Activated CD4-positive, CD25-positive, alpha-beta regulatory T cell treated with anti-CD3 and anti-CD28 coated beads, Interleukin-2, amount 50 U/mL, for 24 hours (primary cell): ENCODE results near the gene SPIRE2.
"Not testable (repeated sequence)": the region's sequence is repeated elsewhere in the genome, so short reads cannot be mapped to it uniquely, and the experiment has no call there.

ENCODE experiments used
- ATAC-seq, 2 donors: fragments of 150-1000 bp; cut with Tn5 transposase; one replicate each; pipeline ENCODE4 v1.10.0; 2021; ENCODE audit warnings: mild to moderate bottlenecking in 1 of 2, moderate library complexity in 1 of 2

SPIRE2 gene

DNA sequence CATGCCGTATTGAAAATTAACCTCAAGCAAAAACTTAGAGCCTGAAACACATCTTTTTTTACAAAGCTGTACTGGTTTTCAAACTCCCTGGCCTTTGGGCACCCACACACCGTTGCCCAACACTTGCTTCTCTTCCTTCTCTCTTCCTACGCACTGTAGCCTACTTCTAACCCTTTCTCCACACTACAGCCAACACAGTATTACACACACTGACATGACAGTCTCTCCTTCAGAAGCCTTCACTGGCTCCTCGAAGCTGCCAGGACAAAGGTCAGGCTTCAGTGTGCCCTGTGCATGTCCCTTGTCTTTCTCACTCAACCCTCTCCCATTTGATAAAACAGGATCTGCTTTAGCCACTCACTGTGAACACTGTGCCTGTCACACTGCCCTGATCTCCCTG, 19.8 kb upstream of the SPIRE2 start:
- no peak for ATAC-seq

DNA sequence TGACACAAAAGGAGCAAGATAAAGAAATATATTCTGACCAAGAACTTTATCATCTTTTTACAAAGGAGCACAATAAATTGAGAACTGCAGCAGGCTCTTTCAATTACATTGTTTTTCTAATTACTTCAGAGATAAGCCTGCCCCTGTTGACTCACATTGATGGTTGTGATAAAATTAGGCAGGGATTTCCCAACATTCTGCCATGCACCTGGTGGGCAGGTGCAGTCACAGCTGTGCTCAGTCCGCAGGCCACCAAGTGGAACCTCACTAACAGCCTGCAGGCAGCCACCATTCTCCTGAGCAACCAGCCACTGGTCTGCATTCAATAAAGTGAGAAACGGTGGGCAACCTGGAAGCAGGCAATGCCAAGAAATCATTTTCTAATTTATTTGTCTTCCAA, 17.0 kb upstream of the SPIRE2 start:
- ATAC-seq = no peak

DNA sequence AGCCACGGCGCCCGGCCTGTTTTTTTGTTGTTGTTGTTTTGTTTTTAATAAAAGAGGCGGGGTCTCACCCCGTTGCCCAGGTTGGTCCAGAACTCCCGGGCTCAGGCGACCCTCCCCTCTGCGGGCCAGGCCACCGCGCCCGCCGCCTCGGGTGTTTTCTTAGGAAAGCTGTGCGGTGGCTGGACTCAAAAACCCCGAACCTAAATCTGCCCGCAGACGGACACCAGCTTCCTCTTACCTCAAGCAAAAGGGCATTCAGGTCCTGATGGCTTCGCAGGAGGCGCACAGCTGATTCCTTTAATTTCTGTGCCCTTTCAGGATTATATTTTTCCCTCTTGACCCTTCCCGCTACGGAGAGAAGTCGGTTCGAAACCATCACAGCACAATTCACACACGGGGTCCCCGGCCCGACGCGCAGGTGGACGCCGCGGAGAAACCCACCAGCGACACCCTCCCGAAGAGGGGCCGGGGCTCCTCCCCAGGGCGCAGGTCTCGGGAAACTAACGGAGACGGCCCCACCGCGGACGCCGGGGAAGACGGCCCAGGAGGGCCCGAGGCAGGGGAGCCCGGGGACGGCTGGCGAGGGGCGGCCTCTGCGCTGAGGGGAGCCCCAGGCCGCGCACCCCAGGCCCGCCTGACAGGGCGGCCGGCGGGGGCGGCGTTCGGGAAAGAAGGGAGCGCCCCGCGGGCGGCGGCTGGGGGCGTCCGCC, 12.5 kb upstream of the SPIRE2 start:
- peak; percentile 10 to 17 for ATAC-seq

DNA sequence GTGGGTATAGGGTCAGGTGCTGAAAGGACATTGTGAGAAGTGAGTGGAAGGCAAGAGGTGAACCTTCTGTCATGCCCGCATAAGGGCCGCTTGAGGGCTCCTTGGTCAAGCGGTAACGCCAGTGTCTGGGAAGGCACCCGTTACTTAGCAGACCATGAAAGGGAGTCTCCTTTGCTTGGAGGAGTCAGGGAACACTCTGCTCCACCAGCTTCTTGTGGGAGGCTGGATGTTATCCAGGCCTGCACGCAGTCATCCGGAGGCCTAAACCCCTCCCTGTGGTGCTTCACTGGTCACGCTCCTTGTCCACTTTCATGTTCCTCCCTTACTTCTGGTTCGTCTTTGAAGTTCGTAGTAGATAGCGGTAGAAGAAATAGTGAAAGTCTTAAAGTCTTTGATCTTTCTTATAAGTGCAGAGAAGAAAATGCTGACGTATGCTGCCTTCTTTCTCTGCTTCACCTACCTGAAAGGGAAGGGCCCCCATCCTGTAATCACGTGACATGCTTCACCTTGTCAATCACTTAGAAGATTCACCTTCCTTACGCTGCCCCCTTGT, 9.3 kb upstream of the SPIRE2 start:
- not testable (repeated sequence) for ATAC-seq

DNA sequence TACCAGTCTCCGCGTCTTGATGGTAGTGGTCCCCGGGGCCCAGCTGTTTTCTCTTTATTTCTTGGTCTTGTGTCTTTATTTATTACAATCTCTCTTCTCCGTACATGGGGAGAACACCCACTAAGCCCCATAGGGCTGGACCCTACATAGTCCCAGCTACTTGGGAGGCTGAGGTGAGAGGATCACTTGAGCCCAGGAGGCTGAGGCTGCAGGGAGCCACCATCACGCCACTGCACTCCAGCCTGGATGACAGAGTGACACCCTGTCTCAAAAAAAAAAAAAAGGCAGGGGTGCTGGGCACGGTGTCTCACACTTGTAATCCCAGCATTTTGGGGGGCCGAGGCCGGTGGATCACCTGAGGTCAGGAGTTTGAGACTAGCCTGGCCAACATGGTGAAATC, 8.8 kb upstream of the SPIRE2 start:
- not testable (repeated sequence) for ATAC-seq

DNA sequence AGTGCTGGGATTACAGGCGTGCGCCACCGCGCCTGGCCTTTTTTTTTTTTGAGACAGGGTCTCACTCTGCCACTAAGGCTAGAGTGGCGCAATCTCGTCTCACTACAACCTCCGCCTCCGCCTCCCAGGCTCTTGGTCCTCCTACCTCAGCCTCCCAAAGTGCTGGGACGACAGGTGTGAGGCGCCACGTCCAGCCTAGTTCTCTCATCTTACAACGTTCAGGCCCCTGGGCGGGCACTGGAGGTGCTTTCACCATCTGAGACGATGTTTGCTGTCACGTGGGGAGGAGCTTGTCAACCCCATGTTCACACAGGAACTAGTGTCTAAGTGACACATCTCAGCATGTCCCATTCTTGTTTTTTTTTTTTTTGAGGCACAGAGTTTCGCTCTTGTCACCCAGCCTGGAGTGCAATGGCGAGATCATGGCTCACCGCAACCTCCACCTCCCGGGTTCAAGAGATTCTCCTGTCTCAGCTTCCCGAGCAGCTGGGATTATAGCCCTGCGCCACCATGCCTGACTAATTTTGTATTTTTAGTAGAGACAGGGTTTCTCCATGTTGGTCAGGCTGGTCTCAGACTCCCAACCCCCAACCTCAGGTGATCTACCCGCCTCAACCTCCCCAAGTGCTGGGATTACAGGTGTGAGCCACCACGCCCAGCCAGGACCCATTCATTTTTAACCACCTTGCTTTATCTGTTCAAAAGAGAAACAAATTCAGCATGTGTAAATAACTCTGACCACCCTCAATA, 6.7 kb upstream of the SPIRE2 start:
- no peak for ATAC-seq

DNA sequence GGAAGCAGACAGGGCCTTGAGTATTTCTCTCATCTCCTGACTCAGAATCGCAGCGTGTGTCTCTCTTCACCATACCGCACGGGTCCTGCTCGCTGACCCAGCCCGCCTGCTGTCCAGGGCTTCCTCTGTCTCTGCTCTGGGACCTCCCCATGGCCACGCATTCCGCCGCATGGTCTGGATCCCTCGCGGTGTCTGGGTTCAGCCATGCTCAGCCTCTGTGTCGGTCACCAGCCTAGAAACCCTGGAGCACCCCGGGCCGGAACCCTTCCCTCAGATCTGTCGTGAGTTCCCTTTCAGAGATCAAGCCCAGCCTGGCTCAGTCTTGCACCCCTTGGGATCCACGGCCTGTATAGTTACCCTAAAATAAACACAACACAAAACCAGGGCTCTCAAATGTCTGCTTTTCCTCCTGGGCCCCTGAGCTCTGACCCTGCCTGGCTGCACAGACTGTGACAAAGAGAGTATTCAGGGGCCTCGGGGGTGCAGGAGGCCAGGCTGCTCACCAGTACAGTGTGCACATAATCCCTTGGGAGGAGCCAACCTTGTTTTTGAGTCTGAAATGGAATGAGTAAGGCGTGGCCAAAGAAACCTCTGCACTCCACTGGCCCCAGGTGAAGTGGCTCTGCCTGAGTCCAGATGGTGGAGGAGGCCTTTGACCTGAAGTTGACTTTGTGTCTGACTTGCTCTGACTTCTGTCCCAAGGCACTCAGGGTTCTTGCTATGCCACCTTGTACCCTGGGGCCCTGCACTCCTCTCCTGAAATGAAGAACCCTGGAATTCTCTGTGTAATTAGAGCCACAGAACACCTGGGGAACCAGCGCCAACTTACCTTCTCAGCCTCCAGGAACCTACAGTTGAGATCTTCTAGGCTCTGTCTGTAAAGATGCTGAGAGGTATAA, 5.8 kb upstream of the SPIRE2 start:
- ATAC-seq = no peak

DNA sequence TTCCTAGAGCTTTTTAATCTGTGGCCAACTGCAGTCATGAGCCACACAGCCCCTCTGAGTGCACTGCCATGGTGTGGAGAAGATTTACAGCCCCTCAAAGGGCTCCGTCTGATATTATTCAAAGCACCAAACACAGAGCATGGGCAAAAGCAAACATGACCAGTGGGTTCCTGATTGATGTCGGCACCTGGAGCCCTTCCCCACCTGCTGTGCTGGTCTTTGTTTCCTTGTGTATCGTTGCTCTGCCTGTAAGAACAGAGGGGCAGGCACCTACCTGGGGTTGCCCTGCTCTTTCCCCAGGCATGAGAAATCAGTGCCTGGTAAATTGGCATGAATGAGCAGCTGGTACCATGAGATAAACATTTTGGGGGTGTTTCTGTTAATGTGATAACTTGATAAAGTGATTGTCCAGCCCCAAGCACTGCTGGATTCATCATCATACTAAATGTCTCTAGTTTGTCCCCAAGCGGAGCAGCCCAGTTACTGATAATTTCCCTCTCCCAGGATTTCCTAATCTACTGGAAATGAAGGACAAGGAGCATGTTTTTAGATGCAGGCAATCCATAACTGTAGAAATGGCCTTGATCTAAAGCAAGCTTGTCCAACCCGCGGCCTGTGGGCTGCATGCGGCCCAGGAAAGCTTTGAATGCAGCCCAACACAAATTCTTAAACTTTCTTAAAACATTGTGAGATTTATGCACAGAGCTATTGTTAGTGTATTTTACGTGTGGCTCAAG, 5.0 kb upstream of the SPIRE2 start:
- no peak for ATAC-seq

DNA sequence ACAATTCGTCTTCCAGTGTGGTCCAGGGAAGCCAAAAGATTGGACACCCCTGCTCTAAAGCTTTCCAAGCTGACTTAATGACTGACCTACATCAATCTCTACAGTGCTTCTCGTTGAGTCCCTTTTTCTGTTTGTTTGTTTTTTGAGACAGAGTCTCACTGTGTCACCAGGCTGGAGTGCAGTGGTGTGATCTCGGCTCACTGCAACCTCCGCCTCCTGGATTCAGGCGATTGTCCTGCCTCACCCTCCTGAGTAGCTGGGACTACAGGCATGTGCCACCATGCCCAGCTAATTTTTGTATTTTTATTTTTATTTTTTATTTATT, 4.5 kb upstream of the SPIRE2 start:
- ATAC-seq = not testable (repeated sequence)

DNA sequence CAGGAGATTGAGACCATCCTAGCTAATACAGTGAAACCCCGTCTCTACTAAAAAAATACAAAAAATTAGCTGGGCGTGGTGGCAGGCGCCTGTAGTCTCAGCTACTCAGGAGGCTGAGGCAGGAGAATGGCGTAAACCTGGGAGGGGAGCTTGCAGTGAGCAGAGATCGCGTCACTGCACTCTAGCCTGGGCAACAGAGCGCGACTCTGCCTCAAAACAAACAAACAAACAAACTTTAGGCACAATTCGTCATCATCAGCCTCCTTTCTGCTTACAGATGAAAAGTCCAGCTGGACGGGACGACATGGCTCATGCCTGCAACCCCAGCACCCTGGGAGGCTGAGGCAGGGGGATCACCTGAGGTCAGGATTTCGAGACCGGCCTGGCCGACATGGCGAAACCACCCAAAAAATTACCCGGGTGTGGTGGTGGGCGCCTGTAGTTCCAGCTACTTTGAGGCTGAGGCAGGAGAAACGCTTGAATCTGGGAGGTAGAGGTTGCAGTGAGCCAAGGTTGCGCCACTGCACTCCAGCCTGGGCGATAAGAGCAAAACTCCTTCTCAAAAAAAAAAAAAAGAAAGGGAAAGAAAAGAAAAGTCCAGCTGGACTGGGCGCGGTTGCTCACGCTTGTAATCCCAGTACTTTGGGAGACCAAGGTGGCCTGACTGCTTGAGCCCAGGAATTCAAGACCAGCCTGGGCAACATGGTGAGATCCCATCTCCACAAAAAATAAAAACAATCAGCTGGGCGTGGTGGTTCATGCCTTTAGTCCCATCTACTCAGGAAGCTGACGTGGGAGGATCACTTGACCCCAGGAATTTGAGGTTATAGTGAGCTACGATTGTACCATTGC, 1.5 kb upstream of the SPIRE2 start:
- no peak for ATAC-seq

DNA sequence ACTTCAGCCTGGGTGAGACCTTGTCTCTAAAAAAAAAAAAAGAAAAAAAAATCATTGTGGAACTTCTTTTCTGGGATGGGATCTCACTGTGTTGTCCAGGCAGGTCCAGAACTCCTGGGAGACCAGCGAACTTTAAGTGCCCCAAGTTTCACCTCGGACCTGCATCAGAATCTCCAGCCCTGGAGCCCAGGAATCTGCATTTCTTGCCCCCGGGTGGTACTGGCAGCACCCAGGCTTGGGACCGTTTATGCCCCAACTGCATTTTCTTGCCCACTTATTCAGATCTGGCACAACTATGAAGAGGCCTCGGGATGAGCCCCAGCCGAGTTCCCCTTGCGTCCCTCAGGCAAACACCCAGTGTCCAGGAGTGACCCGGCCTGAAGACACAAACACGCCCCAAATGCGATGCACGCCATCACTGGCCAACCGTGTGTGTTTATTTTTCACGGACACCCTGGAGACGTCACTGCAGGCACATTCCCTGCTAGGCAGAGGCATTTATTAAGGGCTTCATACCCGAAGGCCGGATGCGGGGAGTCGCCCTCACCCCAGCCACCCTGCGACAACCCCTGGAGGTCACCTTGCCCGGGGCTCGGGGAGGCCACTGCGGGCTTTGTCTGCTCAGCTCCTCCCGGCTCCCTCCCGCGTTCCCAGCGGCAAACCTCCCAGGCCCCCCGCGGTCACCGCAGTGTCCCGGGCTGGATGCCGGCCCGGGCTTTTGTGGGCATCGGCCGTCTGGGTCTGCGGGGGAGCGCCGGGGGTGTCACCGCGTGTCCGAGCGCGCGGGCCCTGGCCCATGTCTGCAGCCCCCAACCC, 684 bp upstream of the SPIRE2 start:
- ATAC-seq = no peak

DNA sequence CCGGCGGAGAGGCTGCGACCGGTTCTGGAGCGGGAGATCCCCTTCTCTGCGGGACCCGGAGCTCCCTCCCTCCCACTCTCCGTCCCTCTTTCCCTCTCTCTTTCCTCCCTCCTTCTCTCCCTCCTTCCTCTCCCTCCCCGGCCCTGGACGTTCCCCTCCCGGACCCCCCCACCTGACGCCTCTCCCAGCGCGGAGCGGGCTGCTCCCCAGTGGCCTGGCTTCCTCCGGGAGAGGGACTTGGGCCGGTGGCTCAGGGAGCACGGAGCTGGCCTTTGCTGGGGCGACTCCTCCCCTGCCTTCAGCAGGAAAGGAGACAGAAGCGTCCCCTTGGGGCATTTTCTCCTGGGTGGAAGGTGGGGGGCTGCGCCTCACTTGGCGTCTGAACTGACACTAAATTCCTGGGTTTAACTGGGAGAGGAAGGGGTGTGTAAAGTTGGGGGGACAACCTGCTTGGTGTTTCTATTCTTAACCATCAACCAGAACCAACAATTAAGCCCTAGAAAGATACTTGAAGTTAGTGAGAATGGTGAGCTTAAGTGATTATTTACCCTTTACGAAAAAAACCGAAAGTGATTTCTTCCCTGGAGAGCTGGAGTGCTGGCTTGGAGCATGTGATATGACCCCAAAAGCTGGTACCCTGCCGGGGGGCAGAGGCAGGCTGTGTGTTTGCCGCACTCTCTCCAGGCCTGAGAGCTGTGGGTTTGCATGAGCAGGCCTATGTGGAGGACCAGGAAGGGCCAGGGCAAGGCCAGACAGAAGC, 775 bp downstream of the SPIRE2 start:
- ATAC-seq = peak in 1 of 2 donors; percentile 8

DNA sequence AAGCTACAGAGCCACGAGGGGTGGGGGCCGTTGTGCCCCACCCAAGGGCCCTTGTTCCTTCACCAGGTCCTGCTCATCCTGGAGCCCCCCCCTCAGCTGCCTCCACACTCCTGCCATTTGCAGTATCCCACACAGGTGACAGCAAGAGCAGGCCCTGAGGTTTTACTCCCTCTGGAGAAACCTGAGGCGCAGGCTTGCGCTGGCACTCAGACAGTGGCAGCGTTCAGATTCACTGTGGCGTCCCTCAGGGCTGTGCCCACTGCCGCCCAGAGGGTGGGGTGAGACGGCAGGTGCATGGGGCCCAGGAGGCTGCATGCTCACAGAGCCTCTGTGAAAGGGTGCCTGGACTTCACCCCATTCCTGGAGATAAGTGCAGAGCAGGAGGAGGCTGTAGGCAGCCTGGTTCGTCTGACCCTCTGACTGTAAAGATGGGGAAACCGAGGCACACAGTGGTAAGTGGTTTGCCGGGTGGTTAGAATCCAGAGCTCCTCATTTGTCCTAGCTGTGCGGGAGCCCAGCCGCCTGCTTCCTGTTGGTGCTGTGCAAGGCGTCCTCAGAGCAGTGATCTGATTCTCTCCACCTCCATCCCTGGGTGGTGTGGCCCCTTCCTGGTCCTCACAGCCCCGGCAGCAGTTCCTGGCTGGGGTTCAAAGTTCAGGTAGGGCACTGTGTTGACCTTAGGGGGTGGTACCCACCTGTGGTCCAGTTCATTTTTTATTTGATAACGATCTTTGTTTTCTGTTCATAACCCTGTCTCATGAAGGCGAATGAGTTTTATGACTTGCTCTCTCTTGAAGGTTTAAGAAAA, 1.6 kb downstream of the SPIRE2 start:
- no peak for ATAC-seq

DNA sequence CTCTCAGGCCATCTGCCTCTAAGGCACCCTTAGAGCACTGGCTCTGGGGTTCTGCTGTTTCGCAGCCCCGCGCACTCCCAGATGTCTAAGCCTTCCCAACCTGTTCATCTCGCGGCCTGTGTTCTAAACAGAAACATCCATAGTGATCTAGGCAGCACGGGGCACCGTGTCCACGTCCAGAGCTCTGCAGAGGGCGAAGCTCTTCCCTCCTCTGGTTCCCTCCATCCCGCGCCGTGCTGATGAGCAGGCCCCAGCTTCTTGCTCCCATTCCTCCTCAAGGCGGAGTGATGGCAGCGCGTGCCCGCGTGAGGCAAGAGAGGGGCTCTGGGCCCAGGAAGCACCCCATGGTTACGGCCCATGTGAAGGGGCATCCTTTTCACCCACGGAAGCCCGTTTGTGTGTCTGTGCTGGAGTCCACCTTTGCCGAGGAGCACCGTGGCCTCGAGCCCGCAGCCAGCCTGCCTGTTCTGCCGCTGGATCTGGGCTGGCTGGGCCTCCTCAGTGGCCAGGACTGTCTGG, 3.6 kb downstream of the SPIRE2 start:
- ATAC-seq = no peak

DNA sequence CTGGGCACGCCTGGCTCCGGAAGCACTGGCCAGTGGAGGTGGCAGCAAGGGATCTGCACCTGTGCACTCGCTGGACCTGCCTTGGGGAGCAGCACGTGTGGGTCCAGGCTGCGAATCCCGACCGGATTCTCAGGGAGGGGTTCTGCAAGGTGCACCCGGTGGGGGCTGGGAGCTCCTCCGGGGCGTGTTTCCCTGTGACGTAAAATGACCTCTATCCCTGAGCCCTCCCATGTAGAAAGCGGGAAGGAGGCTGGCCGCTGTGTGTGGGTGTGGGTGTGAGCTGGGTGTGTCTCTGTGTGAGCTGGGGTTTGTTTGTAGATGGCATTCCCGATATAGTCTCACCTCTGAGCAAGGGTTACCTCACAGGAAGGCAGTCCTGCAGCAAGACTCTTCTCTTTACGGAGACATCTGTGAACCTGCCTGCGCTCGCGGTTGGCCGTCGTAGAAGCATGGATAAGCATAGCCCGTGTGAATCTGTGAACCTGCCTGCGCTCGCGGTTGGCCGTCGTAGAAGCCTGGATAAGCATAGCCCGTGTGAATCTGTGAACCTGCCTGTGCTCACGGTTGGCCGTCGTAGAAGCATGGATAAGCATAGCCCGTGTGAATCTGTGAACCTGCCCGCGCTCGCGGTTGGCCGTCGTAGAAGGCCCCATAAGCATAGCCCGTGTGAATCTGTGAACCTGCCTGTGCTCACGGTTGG, 5.5 kb downstream of the SPIRE2 start:
- ATAC-seq = not testable (repeated sequence)

DNA sequence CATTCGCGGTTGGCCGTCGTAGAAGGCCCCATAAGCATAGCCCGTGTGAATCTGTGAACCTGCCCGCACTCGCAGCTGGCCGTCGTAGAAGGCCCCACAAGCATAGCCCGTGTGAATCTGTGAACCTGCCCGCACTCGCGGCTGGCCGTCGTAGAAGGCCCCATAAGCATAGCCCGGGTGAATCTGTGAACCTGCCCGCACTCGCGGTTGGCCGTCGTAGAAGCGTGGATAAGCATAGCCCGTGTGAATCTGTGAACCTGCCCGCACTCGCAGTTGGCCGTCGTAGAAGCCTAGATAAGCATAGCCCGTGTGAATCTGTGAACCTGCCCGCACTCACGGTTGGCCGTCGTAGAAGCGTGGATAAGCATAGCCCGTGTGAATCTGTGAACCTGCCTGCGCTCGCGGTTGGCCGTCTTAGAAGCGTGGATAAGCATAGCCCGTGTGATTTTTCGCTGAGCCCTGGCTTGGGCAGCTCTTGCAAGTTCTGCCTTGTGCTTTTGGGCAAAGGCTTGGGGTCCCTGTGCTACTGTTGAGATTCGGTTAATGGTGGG, 6.6 kb downstream of the SPIRE2 start:
- ATAC-seq = not testable (repeated sequence)

DNA sequence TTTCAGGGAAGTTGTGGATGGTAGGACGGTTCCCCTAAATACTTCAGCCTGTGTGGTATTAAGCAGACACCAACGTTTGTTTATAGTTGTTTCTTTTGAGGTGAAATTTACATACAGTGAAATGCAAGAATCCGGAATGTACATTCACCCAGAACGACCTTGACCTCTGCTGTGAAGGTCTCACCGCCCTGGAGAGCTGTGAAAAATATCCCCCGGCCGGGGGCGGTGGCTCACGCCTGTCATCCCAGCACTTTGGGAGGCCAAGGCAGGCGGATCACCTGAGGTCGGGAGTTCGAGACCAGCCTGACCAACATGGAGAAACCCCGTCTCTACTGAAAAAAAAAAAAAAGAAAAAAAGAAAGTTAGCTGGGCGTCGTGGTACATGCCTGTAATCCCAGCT, 8.2 kb downstream of the SPIRE2 start:
- not testable (repeated sequence) for ATAC-seq
